HFF-Myc (cell line): ENCODE measurements around the gene RAX2.

Experiments
- DNase-seq: peaks from one replicate; pipeline ENCODE4 v3.0.0-alpha.2; 2011; ENCODE audit warnings: low read depth; ENCODE audit errors: extremely low read depth
- H3K4me3 ChIP-seq: replicated peaks from 2 replicates; pipeline ENCODE4 v1.5.1; 2011; ENCODE audit warnings: low read depth, mild to moderate bottlenecking, control low read depth, low read length
- TF ChIP-seq, protein P1 (sequence below): IDR thresholded peaks from 2 replicates; pipeline ENCODE4 v1.5.1; 2012; ENCODE audit warnings: mild to moderate bottlenecking, low read depth, low read length, control low read depth; ENCODE audit errors: missing control alignments

RAX2 gene

DNA sequence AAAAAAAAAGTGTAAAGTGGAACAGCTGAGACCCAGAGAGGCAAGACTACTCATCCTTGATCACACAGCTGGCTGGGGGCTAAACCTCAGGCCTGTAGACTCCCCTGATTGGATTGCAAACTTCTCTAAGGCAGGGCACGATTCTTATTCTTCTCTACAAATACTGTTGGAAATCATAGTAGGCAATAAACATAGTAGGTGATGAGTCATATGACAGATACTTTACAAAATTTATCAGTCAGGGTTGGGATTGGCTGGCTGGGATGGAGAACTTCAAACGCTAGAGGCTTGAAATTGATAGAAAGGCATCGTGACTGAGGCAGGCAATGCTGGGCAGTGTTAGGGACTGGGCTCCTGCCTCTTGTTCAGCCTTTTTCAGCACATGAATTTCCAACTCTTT lies 20.1 kb upstream of the RAX2 start:
- no peak for DNase-seq
- TF ChIP-seq, protein P1, sequence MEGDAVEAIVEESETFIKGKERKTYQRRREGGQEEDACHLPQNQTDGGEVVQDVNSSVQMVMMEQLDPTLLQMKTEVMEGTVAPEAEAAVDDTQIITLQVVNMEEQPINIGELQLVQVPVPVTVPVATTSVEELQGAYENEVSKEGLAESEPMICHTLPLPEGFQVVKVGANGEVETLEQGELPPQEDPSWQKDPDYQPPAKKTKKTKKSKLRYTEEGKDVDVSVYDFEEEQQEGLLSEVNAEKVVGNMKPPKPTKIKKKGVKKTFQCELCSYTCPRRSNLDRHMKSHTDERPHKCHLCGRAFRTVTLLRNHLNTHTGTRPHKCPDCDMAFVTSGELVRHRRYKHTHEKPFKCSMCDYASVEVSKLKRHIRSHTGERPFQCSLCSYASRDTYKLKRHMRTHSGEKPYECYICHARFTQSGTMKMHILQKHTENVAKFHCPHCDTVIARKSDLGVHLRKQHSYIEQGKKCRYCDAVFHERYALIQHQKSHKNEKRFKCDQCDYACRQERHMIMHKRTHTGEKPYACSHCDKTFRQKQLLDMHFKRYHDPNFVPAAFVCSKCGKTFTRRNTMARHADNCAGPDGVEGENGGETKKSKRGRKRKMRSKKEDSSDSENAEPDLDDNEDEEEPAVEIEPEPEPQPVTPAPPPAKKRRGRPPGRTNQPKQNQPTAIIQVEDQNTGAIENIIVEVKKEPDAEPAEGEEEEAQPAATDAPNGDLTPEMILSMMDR, result no peak
- no peak overlapping the region for H3K4me3 ChIP-seq

DNA sequence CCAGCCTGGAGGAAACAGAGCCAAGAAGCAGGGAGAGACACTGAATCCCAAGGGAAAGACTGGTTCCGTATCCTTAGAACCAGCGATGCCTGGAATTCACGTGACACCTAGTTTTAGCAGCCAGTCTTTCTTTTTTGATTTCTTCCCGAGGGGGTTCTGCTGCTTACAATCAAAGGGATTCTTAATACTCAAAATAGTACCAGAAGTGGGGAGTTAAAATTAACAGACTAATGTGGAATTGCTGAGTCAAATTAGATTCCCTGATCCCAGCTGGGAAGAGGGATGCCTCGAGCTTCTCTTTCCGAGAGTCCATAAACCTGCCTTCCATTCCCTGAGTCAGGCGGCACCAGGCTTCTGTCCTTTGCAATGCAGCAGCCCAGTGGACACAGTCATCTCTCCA lies 18.9 kb upstream of the RAX2 start:
- TF ChIP-seq, protein P1, result no peak
- H3K4me3 ChIP-seq, result no peak overlapping the region
- no peak for DNase-seq

DNA sequence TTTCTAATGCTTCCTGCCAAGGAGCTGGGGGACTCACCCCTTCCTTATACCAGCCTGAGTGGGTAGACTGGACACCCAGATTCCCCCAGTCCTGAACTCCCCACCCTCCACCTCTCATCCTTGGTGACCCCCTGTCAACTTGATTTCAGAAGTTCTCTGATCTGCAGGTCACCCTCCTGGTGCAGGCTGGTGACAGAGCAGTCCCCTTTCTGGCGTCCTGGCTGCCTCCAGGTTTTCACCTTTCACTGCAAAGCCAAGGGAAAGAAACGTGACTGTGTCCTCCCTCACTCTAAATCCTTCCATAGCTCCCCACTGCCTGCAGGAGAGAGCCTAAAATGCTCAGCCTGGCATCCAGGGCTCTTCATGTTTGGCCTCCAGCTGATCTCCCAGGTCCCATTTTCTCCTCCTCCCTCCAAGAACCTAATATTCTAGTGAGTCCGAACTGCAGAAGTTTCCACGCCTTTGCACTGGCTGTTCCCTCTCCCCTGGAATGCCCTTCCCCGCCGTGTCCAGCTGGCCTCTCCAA lies 18.2 kb upstream of the RAX2 start:
- H3K4me3 ChIP-seq, result no peak overlapping the region
- no peak for DNase-seq
- TF ChIP-seq, protein P1, result no peak

DNA sequence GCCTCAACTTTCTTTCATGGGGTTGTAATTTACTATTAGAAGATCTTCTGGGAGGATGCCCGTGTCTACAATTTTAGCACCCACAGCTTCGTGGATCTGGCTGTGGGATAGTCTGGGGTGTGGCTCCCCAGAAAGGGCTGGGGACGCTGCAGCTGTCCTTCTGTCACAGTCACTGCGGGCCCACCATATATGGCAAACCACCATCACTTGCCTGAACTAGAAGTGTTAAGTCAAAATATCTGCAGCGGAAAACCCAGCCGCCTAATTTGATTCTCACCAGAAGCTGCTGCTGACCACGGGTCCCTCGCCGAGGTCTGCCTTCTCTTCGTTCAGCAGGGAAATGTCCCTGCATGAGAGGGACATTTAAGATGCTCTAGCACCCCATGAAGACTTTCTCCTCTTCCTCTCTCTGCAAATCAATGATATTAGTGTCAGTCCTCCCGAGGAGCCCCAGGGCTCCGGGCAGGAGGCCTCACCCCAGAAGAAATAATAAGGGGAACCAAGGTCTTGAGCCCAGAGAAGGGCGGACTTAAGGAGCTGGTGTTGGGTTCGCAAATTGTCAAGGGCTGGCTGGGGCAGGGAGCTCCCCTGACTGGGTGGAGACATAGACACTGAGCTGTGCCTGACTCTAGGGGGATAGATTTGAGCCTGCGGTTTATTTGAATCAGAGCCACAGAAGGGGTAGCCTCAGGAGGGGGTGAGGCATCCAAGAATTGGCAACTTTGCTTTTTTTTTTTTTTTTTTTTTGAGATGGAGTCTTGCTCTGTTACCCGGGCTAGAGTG lies 17.2 kb upstream of the RAX2 start:
- no peak overlapping the region for H3K4me3 ChIP-seq
- TF ChIP-seq, protein P1, result no peak
- no peak for DNase-seq

DNA sequence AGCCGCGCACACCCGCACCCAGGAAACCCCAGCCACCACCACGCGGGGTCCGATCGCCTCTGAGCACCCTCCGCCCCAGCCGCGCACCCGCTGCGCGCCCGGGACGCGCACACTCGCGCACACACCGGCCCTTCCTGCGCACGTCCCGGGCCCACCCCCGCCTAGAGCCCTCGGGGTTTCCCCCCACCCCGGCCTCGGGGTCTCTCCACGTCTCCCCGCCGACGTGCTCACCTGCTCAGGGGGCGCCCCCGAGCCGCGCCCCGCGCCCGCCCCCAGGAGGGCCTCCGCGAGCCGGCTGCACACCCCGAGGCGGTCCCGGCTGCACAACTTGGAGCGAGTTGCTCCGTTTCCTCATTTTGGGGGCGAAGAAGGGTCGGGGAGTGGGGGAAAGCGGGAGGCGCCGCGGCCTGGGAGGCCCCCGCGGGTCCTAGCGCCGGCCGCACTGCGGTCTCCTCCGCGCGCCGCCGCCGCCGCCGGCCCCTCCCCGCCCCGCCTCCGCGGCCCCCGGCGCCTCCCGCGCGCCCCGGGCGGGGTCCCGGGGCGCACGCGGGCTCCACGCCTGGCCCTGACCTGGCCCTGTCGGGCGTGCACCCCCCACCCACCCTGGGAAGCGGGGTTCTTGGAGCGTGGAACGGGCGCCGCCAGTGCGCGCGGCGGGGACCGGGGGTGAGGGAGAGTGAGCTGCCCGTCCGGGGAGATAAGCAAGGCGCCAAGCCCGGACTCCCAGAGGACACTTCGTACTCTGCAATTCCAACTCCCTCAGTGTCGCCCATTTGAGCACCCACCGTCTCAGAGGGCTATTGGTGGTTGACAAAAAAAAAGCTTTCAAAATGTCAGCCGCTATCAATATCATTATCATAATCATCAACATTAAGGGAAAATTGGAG lies 14.2 kb upstream of the RAX2 start, which contains the start of gene MATK:
TSS of gene MATK (minus strand) at position 444 of the 887 bp plus-strand sequence. CDS start 1,246 bp downstream, outside the sequence.
- TF ChIP-seq, protein P1, result no peak
- DNase-seq, result no peak
- peak within 1 kb of the TSS; percentile 37 for H3K4me3 ChIP-seq

DNA sequence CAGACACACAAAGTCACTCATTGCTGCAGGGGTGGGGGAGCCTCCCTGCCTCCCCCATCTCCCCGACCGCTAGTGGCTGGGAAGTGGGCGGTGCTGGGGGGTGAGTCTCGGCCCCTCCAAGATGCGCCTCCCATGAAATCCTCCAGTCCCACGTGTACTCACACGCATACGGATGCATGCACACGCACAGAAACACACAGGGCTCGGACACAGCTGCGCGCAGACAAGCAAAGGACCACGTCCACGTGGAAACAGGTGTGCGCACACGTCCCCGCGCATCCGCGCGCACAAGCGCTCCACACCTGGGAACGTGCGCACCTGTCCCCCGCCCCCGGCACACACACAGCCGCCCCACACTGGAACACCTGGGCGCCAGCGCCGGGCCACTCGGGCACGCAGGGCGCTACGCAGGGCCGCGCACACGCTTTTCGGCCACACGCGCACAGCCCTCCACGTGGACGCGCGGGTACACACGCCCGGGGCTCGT lies 13.5 kb upstream of the RAX2 start:
- no peak for DNase-seq
- TF ChIP-seq, protein P1, result no peak
- peak overlapping the region; percentile 37 for H3K4me3 ChIP-seq
